HEK293 (cell line): ENCODE measurements around the gene MTMR4.
"Not testable (repeated sequence)": the region's sequence is repeated elsewhere in the genome, so short reads cannot be mapped to it uniquely, and the experiment has no call there.

Experiments
- CTCF ChIA-PET: fragments of 350-600 bp; formaldehyde crosslinking; extraction: SDS; loops from one replicate; lab custom pipeline; 2021; ENCODE audit warnings: antibody characterized with exemption; lab: Yijun Ruan, JAX
- POLR2A ChIA-PET: fragments of 300-600 bp; formaldehyde crosslinking; extraction: SDS; loops from one replicate; lab custom pipeline; 2020; ENCODE audit warnings: antibody characterized with exemption, inconsistent platforms; lab: Yijun Ruan, JAX
- H3K27ac ChIP-seq: fragments of 200-500 bp; sonication (Bioruptor generic); 2 replicates; pipeline ENCODE4 v1.5.1; 2014; ENCODE audit warnings: low read depth, low read length, control low read depth, inconsistent platforms; ENCODE audit errors: extremely low read depth
- H3K36me3 ChIP-seq, 2 experiments: fragments of 200-500 bp in 1 of 2; sonication (Bioruptor generic) in 1 of 2; 1 replicate in 1 of 2; 2 replicates in 1 of 2; pipeline ENCODE4 v1.5.1; 2014 to 2017; ENCODE audit warnings: inconsistent platforms in 2 of 2, low read length in 2 of 2; ENCODE audit not compliant: control insufficient read depth in 2 of 2, insufficient read depth in 1 of 2
- H3K4me1 ChIP-seq: fragments of 200-500 bp; sonication (Bioruptor generic); 2 replicates; pipeline ENCODE4 v1.5.1; 2014; ENCODE audit warnings: mild to moderate bottlenecking, low read length, inconsistent platforms; ENCODE audit not compliant: control insufficient read depth, insufficient read depth
- H3K4me3 ChIP-seq: 2 replicates; pipeline ENCODE4 v1.5.1; 2011; ENCODE audit warnings: low read depth, mild to moderate bottlenecking, control low read depth, low read length, moderate library complexity
- H3K9me3 ChIP-seq: fragments of 200-500 bp; sonication (Bioruptor generic); 2 replicates; pipeline ENCODE4 v1.5.1; 2014; ENCODE audit warnings: low read depth, low read length, inconsistent platforms; ENCODE audit not compliant: control insufficient read depth, insufficient read depth
- AEBP2 ChIP-seq: fragments of 450-650 bp; formaldehyde crosslinking; IDR thresholded peaks from 2 replicates; pipeline ENCODE4 v1.5.1; 2016; ENCODE audit warnings: missing biosample characterization, missing genetic modification characterization, borderline replicate concordance
- OVOL3 ChIP-seq: fragments of 450-650 bp; formaldehyde crosslinking; IDR thresholded peaks from 2 replicates; pipeline ENCODE4 v1.5.1; 2016; ENCODE audit warnings: missing biosample characterization, missing genetic modification characterization
- ZBTB17 ChIP-seq: fragments of 450-650 bp; formaldehyde crosslinking; IDR thresholded peaks from 2 replicates; pipeline ENCODE4 v1.5.1; 2016; ENCODE audit warnings: missing biosample characterization, missing genetic modification characterization
- ZBTB6 ChIP-seq: fragments of 450-650 bp; formaldehyde crosslinking; IDR thresholded peaks from 2 replicates; pipeline ENCODE4 v1.5.1; 2017; ENCODE audit warnings: missing biosample characterization, missing genetic modification characterization
- ZNF132 ChIP-seq: fragments of 450-650 bp; formaldehyde crosslinking; IDR thresholded peaks from 2 replicates; pipeline ENCODE4 v1.5.1; 2017; ENCODE audit warnings: missing biosample characterization, missing genetic modification characterization, borderline replicate concordance
- ZNF175 ChIP-seq: fragments of 450-650 bp; formaldehyde crosslinking; IDR thresholded peaks from 2 replicates; pipeline ENCODE4 v1.5.1; 2016; ENCODE audit warnings: missing biosample characterization, missing genetic modification characterization
- ZNF366 ChIP-seq: fragments of 450-650 bp; formaldehyde crosslinking; conservative IDR thresholded peaks from 2 replicates; pipeline ENCODE4 v1.5.1; 2016; ENCODE audit warnings: missing biosample characterization, missing genetic modification characterization
- ZNF560 ChIP-seq: fragments of 450-650 bp; formaldehyde crosslinking; IDR thresholded peaks from 2 replicates; pipeline ENCODE4 v1.5.1; 2017; ENCODE audit warnings: missing biosample characterization, missing genetic modification characterization, borderline replicate concordance
- ZNF571 ChIP-seq: fragments of 450-650 bp; formaldehyde crosslinking; IDR thresholded peaks from 2 replicates; pipeline ENCODE4 v1.5.0; 2017; ENCODE audit warnings: missing biosample characterization, missing genetic modification characterization
- ZNF654 ChIP-seq: fragments of 450-650 bp; formaldehyde crosslinking; IDR thresholded peaks from 2 replicates; pipeline ENCODE4 v1.5.1; 2016; ENCODE audit warnings: low read depth, missing biosample characterization, missing genetic modification characterization
- ZNF701 ChIP-seq: fragments of 450-650 bp; formaldehyde crosslinking; IDR thresholded peaks from 2 replicates; pipeline ENCODE4 v1.5.1; 2016; ENCODE audit warnings: missing biosample characterization, missing genetic modification characterization
- TF ChIP-seq, protein P1 (sequence below): fragments of 450-650 bp; formaldehyde crosslinking; IDR thresholded peaks from 2 replicates; pipeline ENCODE4 v1.5.1; 2016; ENCODE audit warnings: missing biosample characterization, missing genetic modification characterization

The MTMR4 gene

DNA sequence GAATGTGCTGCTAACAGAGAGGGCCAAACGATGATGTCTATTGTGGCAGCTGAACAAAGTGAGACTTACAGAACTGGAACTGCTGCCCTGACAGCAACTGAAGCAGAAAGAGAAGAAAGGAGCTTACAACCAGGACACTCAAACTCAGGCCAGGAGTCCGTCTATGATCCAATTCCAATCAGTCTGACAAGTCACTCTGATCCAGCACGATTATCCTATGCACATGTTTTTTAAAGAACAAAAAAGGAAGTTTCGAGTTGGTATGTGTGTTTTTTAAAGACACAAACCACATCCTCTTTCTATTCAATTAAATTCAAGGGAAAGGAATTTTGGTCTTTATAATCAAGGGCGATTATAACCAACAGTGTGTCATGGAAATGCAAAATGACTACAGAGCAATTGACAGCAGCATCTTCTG, 42.4 kb upstream of the MTMR4 start (continued):
- TF ChIP-seq AEBP2 (tag by site-specific recombination) (no peak), OVOL3 (tag by site-specific recombination) (no peak), ZNF132 (tag by site-specific recombination) (no peak), ZNF366 (tag by site-specific recombination) (no peak)
- TF ChIP-seq, all 188 proteins: peak for 0

- H3K4me3 ChIP-seq, H3K4me1 ChIP-seq, H3K27ac ChIP-seq, POLR2A ChIA-PET, H3K9me3 ChIP-seq, H3K36me3 ChIP-seq: not testable (repeated sequence)
- CTCF ChIA-PET: interaction anchor here (1.0 to 1.4 kb wide), 2 partner anchors 13 to 22 kb away, joined by 3 to 4 read pairs; no protein-coding TSS in a partner anchor
Observed at GRCh38 chr17:58555109-58555508, 40.7 kb upstream of the MTMR4 start.

GRCh38 chr17:58541249-58541648, 26.8 kb upstream of the MTMR4 start:
- H3K27ac ChIP-seq: no peak overlapping the region
- no peaks in the 10 kb centered on the region for H3K4me1 ChIP-seq
- CTCF ChIA-PET: interaction anchor here (0.6 to 2.9 kb wide), 14 partner anchors 9 to 464 kb away, joined by 3 to 15 read pairs (median 4); partner anchors contain the start of gene MTMR4
- no peak overlapping the region for H3K4me3 ChIP-seq
- TF ChIP-seq ZNF175 (no peak), ZBTB17 (tag by site-specific recombination) (peak; percentile 33; the same call in 1 of the 2 replicates), ZNF571 (tag by site-specific recombination) (no peak), ZNF654 (tag by site-specific recombination) (peak; percentile 8; the same call in 1 of the 2 replicates)
- TF ChIP-seq, protein P1, sequence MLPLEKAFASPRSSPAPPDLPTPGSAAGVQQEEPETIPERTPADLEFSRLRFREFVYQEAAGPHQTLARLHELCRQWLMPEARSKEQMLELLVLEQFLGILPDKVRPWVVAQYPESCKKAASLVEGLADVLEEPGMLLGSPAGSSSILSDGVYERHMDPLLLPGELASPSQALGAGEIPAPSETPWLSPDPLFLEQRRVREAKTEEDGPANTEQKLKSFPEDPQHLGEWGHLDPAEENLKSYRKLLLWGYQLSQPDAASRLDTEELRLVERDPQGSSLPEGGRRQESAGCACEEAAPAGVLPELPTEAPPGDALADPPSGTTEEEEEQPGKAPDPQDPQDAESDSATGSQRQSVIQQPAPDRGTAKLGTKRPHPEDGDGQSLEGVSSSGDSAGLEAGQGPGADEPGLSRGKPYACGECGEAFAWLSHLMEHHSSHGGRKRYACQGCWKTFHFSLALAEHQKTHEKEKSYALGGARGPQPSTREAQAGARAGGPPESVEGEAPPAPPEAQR (tag by site-specific recombination): no peak
- H3K9me3 ChIP-seq: no peaks in the 10 kb centered on the region
- no peaks in the 10 kb centered on the region for H3K36me3 ChIP-seq
- POLR2A ChIA-PET: interaction anchor here (1.2 kb wide), 1 partner anchor 90 kb away, joined by 9 read pairs; no protein-coding TSS in a partner anchor

GRCh38 chr17:58539698-58540097, 25.3 kb upstream of the MTMR4 start:
- Histone ChIP-seq H3K4me3 (no peak overlapping the region), H3K27ac (no peak overlapping the region), H3K4me1 (no peaks in the 10 kb centered on the region)
- TF ChIP-seq ZNF560 (tag by site-specific recombination): no peak
- TF ChIP-seq ZNF701: no peak
- TF ChIP-seq ZBTB6 (tag by site-specific recombination): no peak
- TF ChIP-seq, all 188 proteins: peak for 0
- ChIA-PET CTCF (interaction anchor here (1.0 to 2.9 kb wide), 6 partner anchors 11 to 38 kb away, joined by 3 to 15 read pairs (median 6); no protein-coding TSS in a partner anchor), POLR2A (interaction anchor here (0.7 kb wide), 1 partner anchor 119 kb away, joined by 3 read pairs; no protein-coding TSS in a partner anchor)
- Histone ChIP-seq H3K9me3 (no peaks in the 10 kb centered on the region), H3K36me3 (no peaks in the 10 kb centered on the region)
